ENCODE data around the gene MCOLN1.

DNA sequence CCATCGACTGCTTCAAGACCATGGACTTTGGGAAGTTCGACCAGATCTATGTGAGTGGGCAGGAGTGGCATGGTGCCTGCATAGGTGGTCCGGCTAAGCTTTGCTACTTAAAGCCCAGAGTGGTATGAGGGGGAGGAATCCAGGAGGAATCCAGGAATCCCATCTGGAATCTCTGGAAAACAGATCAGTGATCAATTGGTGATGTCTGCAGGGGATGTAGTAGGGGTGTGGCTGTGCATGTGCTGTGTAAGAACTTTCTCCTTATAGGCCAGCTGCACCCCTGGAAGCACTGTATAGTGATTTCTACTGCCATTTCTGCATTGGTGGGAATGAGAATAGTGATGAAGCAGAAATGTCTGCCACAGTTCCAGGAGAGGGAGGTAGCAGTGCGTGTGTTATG is 36.7 kb downstream of the MCOLN1 start:
- TF ChIP-seq PAX5 (IDR thresholded peaks at IDR 0.05; ENCODE audit: insufficient read depth, low read length, severe bottlenecking): no peak
- no peak for TF ChIP-seq POLR2A (IDR thresholded peaks at IDR 0.05; ENCODE audit: low read depth, low read length)
- TF ChIP-seq POLR2AphosphoS5 (IDR thresholded peaks at IDR 0.05; ENCODE audit: low read depth, low read length): no peak
- no peak for TF ChIP-seq SPI1 (IDR thresholded peaks at IDR 0.05; ENCODE audit: low read depth, low read length)
- TF ChIP-seq TAF1 (IDR thresholded peaks at IDR 0.05; ENCODE audit: low read depth, low read length): no peak
